K562 (cell line): Measurements from ENCODE around the gene TMEM33. TPM values are rescaled to one million over a fixed set of nuclear protein-coding genes. Genes with fewer than 3 reads are reported as not detected.

Experiments
- ATAC-seq: fragments of 200-7000 bp; cut with Tn5 transposase; 3 replicates; pipeline ENCODE4 v1.9.1; 2020; ENCODE audit warnings: moderate library complexity
- Bru-seq: library from RNA; stranded (reverse); fragments of 400-500 nt; gene quantifications from one replicate; lab custom pipeline; 2021; lab: Mats Ljungman, UMichigan
- BruChase-seq, 2 experiments: library from RNA; stranded (reverse); fragments of 400-500 nt; gene quantifications; one replicate each; lab custom pipeline; 2021; lab: Mats Ljungman, UMichigan
- BruUV-seq: library from RNA; stranded (reverse); fragments of 400-500 nt; replicated peaks from 2 replicates; lab custom pipeline; 2021; lab: Mats Ljungman, UMichigan
- CTCF ChIA-PET: fragments of 300-600 bp; formaldehyde crosslinking; extraction: SDS; loops from one replicate; lab custom pipeline; 2021; ENCODE audit warnings: low intra/inter-chr PET ratio; lab: Yijun Ruan, JAX
- POLR2A ChIA-PET: fragments of 300-600, 350-650 bp; sonication (Branson Sonifier 250); formaldehyde crosslinking; extraction: SDS; loops from one replicate; lab custom pipeline; 2021; ENCODE audit warnings: antibody characterized with exemption, inconsistent platforms; lab: Yijun Ruan, JAX
- DNase-seq, 4 experiments: peaks; one replicate each; pipeline versions ENCODE4 v3.0.0 to v3.0.0-alpha.2; 2011 to 2018; ENCODE audit warnings: low spot score in 3 of 4, mixed read lengths in 3 of 4; ENCODE audit errors: extremely low read depth in 1 of 4
- FAIRE-seq: peaks from 2 replicates; lab custom pipeline; 2011; peaks lifted over from hg19 to GRCh38; lab: Jason Lieb, UNC
- H2AFZ ChIP-seq: 2 replicates; pipeline ENCODE4 v1.6.0; 2011; ENCODE audit warnings: low read depth, low read length, control low read depth, inconsistent platforms
- H3K27ac ChIP-seq: fragments of 200-600 bp; 3 replicates; pipeline ENCODE4 v1.8.0; 2011; ENCODE audit warnings: low read depth, mild to moderate bottlenecking, control low read depth, inconsistent platforms, low read length, moderate library complexity, mixed read lengths; ENCODE audit errors: extremely low read depth
- H3K27me3 ChIP-seq, 2 experiments: fragments of 300-600 bp in 1 of 2; 2 replicates in 1 of 2; 3 replicates in 1 of 2; pipeline versions ENCODE4 v1.6.0 to v1.8.0; 2011; ENCODE audit warnings: inconsistent platforms in 2 of 2, low read length in 2 of 2, mild to moderate bottlenecking in 1 of 2, mixed read lengths in 1 of 2, moderate library complexity in 1 of 2; ENCODE audit not compliant: control insufficient read depth in 2 of 2, insufficient read depth in 2 of 2
- H3K36me3 ChIP-seq: fragments of 300-600 bp; 3 replicates; pipeline ENCODE4 v1.8.0; 2011; ENCODE audit warnings: mild to moderate bottlenecking, low read length, inconsistent platforms; ENCODE audit not compliant: control insufficient read depth, insufficient read depth
- H3K4me1 ChIP-seq, 2 experiments: fragments of 200-600 bp in 1 of 2; replicated peaks in 1 of 2; 2 replicates in 1 of 2; 3 replicates in 1 of 2; pipeline versions ENCODE4 v1.5.1 to v1.8.0; 2011; ENCODE audit warnings: inconsistent platforms in 2 of 2, low read length in 2 of 2, mild to moderate bottlenecking in 1 of 2, mixed read lengths in 1 of 2, moderate library complexity in 1 of 2; ENCODE audit not compliant: control insufficient read depth in 2 of 2, insufficient read depth in 2 of 2
- H3K4me2 ChIP-seq: 2 replicates; pipeline ENCODE4 v1.6.1; 2011; ENCODE audit warnings: low read length, control low read depth, inconsistent platforms, mixed read lengths; ENCODE audit not compliant: insufficient read depth
- H3K4me3 ChIP-seq: fragments of 200-600 bp; sonication (generic), shearing (Covaris generic); 2 replicates; pipeline ENCODE4 v1.5.1; 2016; ENCODE audit warnings: control low read depth, inconsistent platforms
- H3K79me2 ChIP-seq: fragments of 200-600 bp; 3 replicates; pipeline ENCODE4 v1.8.0; 2011; ENCODE audit warnings: low read length, inconsistent platforms; ENCODE audit not compliant: control insufficient read depth, insufficient read depth
- H3K9ac ChIP-seq, 2 experiments: 2 replicates each; pipeline versions ENCODE4 v1.6.0 to v1.6.1; 2011; ENCODE audit warnings: low read depth in 2 of 2, low read length in 2 of 2, control low read depth in 1 of 2, inconsistent platforms in 1 of 2, mild to moderate bottlenecking in 1 of 2, mixed read lengths in 1 of 2; ENCODE audit not compliant: insufficient read depth in 1 of 2
- H3K9me1 ChIP-seq: one replicate; pipeline ENCODE4 v1.6.0; 2011; ENCODE audit warnings: inconsistent platforms, mild to moderate bottlenecking, low read length, moderate library complexity; ENCODE audit not compliant: control insufficient read depth, insufficient read depth
- H3K9me3 ChIP-seq: replicated peaks from 2 replicates; pipeline ENCODE4 v1.5.1; 2011; ENCODE audit warnings: low read depth, low read length, inconsistent platforms; ENCODE audit not compliant: control insufficient read depth, insufficient read depth
- H4K20me1 ChIP-seq: replicated peaks from 2 replicates; pipeline ENCODE4 v1.6.1; 2011; ENCODE audit warnings: low read length, inconsistent platforms, mixed read lengths; ENCODE audit not compliant: control insufficient read depth, insufficient read depth
- FOXJ3 ChIP-seq: sonication (generic); formaldehyde crosslinking; IDR thresholded peaks from 2 replicates; pipeline ENCODE4 v1.4.0; 2020; ENCODE audit warnings: mild to moderate bottlenecking, missing genetic modification reagents
- MGA ChIP-seq: fragments of 450-650 bp; IDR thresholded peaks from 2 replicates; pipeline ENCODE4 v1.6.1; 2016; ENCODE audit warnings: mild to moderate bottlenecking, moderate library complexity
- WGBS: fragments of 100-300 bp; shearing (Covaris generic); methylation state at CpG from one replicate; pipeline ENCODE4 v1.1.6; 2016; ENCODE audit warnings: low coverage, mixed read lengths; ENCODE audit not compliant: insufficient coverage; ENCODE audit errors: missing lambda C conversion rate; 5-methylcytosine and 5-hydroxymethylcytosine counted together
- in situ Hi-C: fragments of 300-500 bp; cut with MboI; formaldehyde crosslinking; loops from 4 replicates; pipeline ENCODE4 v1.15.0; 2018; ENCODE audit warnings: inconsistent platforms, mixed read lengths
- intact Hi-C: fragments of 100-400 bp; cut with micrococcal nuclease; formaldehyde crosslinking; loops from 2 replicates; pipeline ENCODE4 v1.14.2; 2022
- long read RNA-seq, 3 experiments: library from polyadenylated mRNA in 2 of 3; library from RNA in 1 of 3; unstranded in 2 of 3; stranded (forward) in 1 of 3; transcript quantifications; one replicate each; pipeline ENCODE4 v2.0.0, GENCODE V29; 2019 to 2022
- polyA minus RNA-seq, 3 experiments: library from RNA; depleted of rRNA, polyadenylated mRNA; stranded (reverse); fragments of >200 nt; gene quantifications; 2 replicates each; pipeline ENCODE4 v1.2.3, GENCODE V29; 2011
- polyA plus RNA-seq, 8 experiments: library from polyadenylated mRNA; depleted of rRNA in 4 of 8; stranded (reverse) in 5 of 8; unstranded in 3 of 8; fragments of >200 nt; fragmentation: Nextera tagmentation in 2 of 8; fragmentation: Illumina TruSeq in 1 of 8; extraction: Ambion mirVana in 2 of 8; extraction: Trizol in 1 of 8; gene quantifications; 2 replicates each; pipeline versions ENCODE4 v1.2.1 to v1.2.3, GENCODE V29; 2011 to 2014; ENCODE audit warnings: inconsistent platforms in 1 of 8, missing spikeins in 1 of 8
- total RNA-seq, 7 experiments: library from RNA; depleted of rRNA in 6 of 7; stranded (reverse); fragments of >200 nt in 6 of 7; fragmentation: Illumina TruSeq in 2 of 7; extraction: Trizol in 2 of 7; gene quantifications; 2 replicates each; pipeline versions ENCODE4 v1.2.1 to v1.2.3, GENCODE V29; 2011 to 2021; ENCODE audit warnings: low replicate concordance in 1 of 7

TMEM33 gene
- 109 and 116 TPM in 2 replicates for total RNA-seq (2011; cell fraction: chromatin; rRNA removed; ENCODE audit: low replicate concordance)
- 96.6 and 110 TPM in 2 replicates for total RNA-seq (2011; cell fraction: nucleolus; rRNA removed)
- total RNA-seq (2011; cell fraction: nucleoplasm; rRNA removed): 114 and 117 TPM in 2 replicates
- total RNA-seq (2014; rRNA removed) (45.0 and 46.3 TPM in 2 replicates), total RNA-seq (2014; rRNA removed; fragmentation: Illumina TruSeq; extraction: Trizol) (68.5 and 69.4 TPM in 2 replicates), total RNA-seq (2015; rRNA removed; fragmentation: Illumina TruSeq; extraction: Trizol) (61.4 and 67.9 TPM in 2 replicates), total RNA-seq (2021) (83.5 and 85.9 TPM in 2 replicates), polyA plus RNA-seq (2011; rRNA removed) (75.3 and 81.6 TPM in 2 replicates), polyA plus RNA-seq (2014; fragmentation: Illumina TruSeq; extraction: Trizol) (65.8 and 73.2 TPM in 2 replicates), polyA plus RNA-seq (2014; fragmentation: Nextera tagmentation; extraction: Ambion mirVana) (10 to 100 TPM; 16.8 to 35.7 TPM), polyA plus RNA-seq (2014; rRNA removed) (34.0 and 53.7 TPM in 2 replicates), polyA minus RNA-seq (2011; rRNA and poly(A)+ RNA removed) (163 and 164 TPM in 2 replicates), Bru-seq, nascent RNA (percentile 95 among the genes with signal in this experiment), BruChase-seq, experiment 1, labeled RNA remaining after a 2-hour chase (percentile 97 among the genes with signal in this experiment), BruChase-seq, experiment 2, labeled RNA remaining after a 6-hour chase (percentile 96 among the genes with signal in this experiment)
- polyA plus RNA-seq (2011; cell fraction: cytosol; rRNA removed): 69.4 and 88.9 TPM in 2 replicates
- 22.5 and 25.7 TPM in 2 replicates for polyA plus RNA-seq (2011; cell fraction: nucleus; rRNA removed)
- 33.8 and 37.7 TPM in 2 replicates for polyA plus RNA-seq (2012)
- 71.4 and 118 TPM in 2 replicates for polyA minus RNA-seq (2011; cell fraction: cytosol; rRNA and poly(A)+ RNA removed)
- polyA minus RNA-seq (2011; cell fraction: nucleus; rRNA and poly(A)+ RNA removed): 15.2 and 27.7 TPM in 2 replicates
- long read RNA-seq, experiment 1, full-length matches to known transcripts: 99 of 177 reads
- long read RNA-seq, experiment 1, partial matches to known transcripts: 18 of 177 reads
- long read RNA-seq, experiment 1, other reads (novel, unspliced or antisense): 60 of 177 reads
- long read RNA-seq, experiment 2, full-length matches to known transcripts: 25 of 60 reads
- long read RNA-seq, experiment 2, partial matches to known transcripts: 4 of 60 reads
- long read RNA-seq, experiment 2, other reads (novel, unspliced or antisense): 31 of 60 reads
- long read RNA-seq, experiment 3, full-length matches to known transcripts: 32 of 75 reads
- long read RNA-seq, experiment 3, partial matches to known transcripts: 1 of 75 reads
- long read RNA-seq, experiment 3, other reads (novel, unspliced or antisense): 42 of 75 reads

DNA sequence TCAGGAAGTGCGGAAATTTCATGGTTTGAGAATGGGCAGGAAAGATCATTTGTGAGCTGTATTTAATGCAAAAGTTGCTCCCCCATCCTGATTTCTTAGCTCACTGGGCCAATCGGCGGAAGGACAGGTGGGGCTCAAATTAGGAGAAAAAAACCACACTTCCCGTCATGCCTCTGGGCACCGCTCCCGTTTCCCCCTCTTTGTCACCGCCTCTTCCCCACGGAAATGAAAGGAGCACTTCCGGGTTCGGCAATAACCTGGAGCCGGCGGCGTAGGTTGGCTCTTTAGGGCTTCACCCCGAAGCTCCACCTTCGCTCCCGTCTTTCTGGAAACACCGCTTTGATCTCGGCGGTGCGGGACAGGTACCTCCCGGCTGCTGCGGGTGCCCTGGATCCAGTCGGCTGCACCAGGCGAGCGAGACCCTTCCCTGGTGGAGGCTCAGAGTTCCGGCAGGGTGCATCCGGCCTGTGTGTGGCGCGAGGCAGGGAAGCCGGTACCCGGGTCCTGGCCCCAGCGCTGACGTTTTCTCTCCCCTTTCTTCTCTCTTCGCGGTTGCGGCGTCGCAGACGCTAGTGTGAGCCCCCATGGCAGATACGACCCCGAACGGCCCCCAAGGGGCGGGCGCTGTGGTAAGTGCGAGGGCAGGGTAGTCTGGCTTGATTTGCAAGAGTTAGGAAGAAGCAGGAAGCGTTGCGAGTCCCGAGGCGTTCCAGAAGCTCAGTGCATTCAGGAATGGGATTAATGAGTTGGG is at the start of gene TMEM33:
TMEM33 (plus strand) TSS at position 529 of the 751 bp plus-strand sequence; CDS start at position 585, 56 bp downstream.
- POLR2A ChIA-PET: interaction anchor here (1.0 to 3.0 kb wide), 4 partner anchors 9 to 16 kb away, joined by 3 to 9 read pairs (median 5); no protein-coding TSS in a partner anchor
- in situ Hi-C loops: no loop called here
- Histone ChIP-seq H3K36me3 (peaks cover 30% of the 10 kb centered on the region), H3K9me1 (no peaks in the 10 kb centered on the region), H3K9me3 (no peaks in the 10 kb centered on the region), H3K79me2 (peaks cover 50% of the 10 kb centered on the region), H3K27ac (peak within 1 kb of the TSS; percentile 89), H3K27me3 (peaks cover 0 to 4% of the 10 kb centered on the region in 2 experiments; a peak in 2 of 5 replicates), H3K4me1 (peaks cover 5 to 6% of the 10 kb centered on the region in 2 experiments; a peak in 3 of 5 replicates), H3K4me2 (peak within 1 kb of the TSS; percentile 88), H2AFZ (peak within 1 kb of the TSS; percentile 94), H3K9ac (peak within 1 kb of the TSS; percentile 79 to 94), H3K4me3 (peak within 1 kb of the TSS; percentile 73), H4K20me1 (no peaks in the 10 kb centered on the region)
- TSS peak; percentile 44 for BruUV-seq
- 4% methylated on average over 34 of the region's 49 CpGs for WGBS
- ATAC-seq: peak; percentile 92
- FAIRE-seq: peak; percentile 90
- CTCF ChIA-PET: interaction anchor here (0.7 kb wide), 1 partner anchor 34 kb away, joined by 3 read pairs; no protein-coding TSS in a partner anchor
- peak; percentile 87 to 94 (median 88) for DNase-seq
- intact Hi-C loops: loop anchor here (5.0 kb wide), 1 partner anchor 57 kb away; the partner anchor contains the start of gene SLC30A9
- TF ChIP-seq FOXJ3 (CRISPR knock-in tag): no peak
- no peak for TF ChIP-seq MGA
